ENCODE results near the gene NYAP2.
A peak's percentile ranks its signal among the peaks of the same experiment; 100 is the strongest.

DNA sequence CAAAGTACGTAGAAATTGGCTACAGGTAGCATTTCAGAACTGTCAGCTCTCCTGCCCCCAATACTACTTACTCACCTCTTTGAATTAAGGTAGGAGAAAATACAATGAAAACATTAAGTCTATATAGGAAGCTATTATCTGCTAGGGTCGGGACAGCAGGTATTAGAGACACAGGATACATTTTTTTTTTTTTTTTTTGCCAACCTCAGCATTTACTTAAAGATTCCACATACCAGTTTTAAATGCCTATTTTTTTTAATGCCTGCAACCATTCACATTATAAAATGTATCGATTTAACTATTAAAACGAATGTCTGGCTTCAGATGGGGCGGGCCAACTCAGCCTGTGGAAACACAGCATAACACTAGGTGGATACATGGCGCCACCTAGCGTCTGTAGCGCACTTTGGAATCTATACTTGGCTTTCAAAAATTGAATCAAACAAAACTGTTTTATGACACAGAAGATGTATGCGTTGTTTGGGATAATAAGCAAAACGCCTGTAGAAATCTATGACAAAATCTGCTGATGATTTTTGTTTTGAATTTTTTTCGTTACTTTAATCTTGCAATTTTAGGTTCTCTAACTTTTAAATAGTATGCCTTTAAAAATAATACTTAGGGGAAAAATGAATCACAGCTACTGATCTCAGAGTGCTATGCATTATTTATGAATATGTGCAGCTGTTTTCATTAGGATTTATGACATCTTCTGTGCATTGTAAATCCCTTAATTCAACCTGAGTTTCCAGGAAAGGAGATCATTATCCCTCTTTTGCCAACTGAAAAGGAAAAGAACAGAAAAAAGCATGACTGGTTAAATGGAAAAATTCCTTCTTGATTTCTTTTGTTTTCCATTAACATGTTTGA, 261.0 kb downstream of the NYAP2 start:
- TF ChIP-seq MAZ (IDR thresholded peaks at IDR 0.05; ENCODE audit: borderline replicate concordance, low read depth, low read length) (0 out of 2 replicates have a peak, but pooled peaks have one; percentile 25), SMC3 (IDR thresholded peaks at IDR 0.05; ENCODE audit: low read depth, low read length) (peak; percentile 86), POLR2A (IDR thresholded peaks at IDR 0.05; ENCODE audit: low read depth, low read length) (no peak)
- TF ChIP-seq, protein P1, sequence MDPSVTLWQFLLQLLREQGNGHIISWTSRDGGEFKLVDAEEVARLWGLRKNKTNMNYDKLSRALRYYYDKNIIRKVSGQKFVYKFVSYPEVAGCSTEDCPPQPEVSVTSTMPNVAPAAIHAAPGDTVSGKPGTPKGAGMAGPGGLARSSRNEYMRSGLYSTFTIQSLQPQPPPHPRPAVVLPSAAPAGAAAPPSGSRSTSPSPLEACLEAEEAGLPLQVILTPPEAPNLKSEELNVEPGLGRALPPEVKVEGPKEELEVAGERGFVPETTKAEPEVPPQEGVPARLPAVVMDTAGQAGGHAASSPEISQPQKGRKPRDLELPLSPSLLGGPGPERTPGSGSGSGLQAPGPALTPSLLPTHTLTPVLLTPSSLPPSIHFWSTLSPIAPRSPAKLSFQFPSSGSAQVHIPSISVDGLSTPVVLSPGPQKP (IDR thresholded peaks at IDR 0.05; ENCODE audit: borderline replicate concordance, low read depth, low read length) = no peak
